CD4-positive, alpha-beta memory T cell (primary cell): Measurements from ENCODE around the gene GSC. TPM values are rescaled to one million over a fixed set of nuclear protein-coding genes. Genes with fewer than 3 reads are reported as not detected.
"Not testable (repeated sequence)": the region's sequence is repeated elsewhere in the genome, so short reads cannot be mapped to it uniquely, and the experiment has no call there.

Experiments
- CTCF ChIA-PET: fragments of 350-600 bp; sonication (Branson Sonifier 250); formaldehyde crosslinking; loops from one replicate; lab custom pipeline; 2021; ENCODE audit warnings: inconsistent platforms; ENCODE audit not compliant: partially characterized antibody; lab: Charles Lee
- POLR2A ChIA-PET: fragments of 350-600 bp; sonication (Branson Sonifier 250); formaldehyde crosslinking; loops from one replicate; lab custom pipeline; 2021; ENCODE audit not compliant: partially characterized antibody; lab: Charles Lee
- DNase-seq, 5 donors: peaks; one replicate each; pipeline versions ENCODE4 v3.0.0 to v3.0.0-alpha.2; 2020 to 2022; ENCODE audit warnings: mixed read lengths in 1 of 5
- H3K27ac ChIP-seq: one replicate; pipeline ENCODE4 v1.7.0; 2013; ENCODE audit warnings: low read depth, low read length
- H3K27me3 ChIP-seq: 2 replicates; pipeline ENCODE4 v1.7.0; 2013; ENCODE audit warnings: mild to moderate bottlenecking, low read length, moderate library complexity; ENCODE audit not compliant: insufficient read depth
- H3K36me3 ChIP-seq: 2 replicates; pipeline ENCODE4 v1.7.0; 2013; ENCODE audit warnings: mild to moderate bottlenecking, low read length, moderate library complexity; ENCODE audit not compliant: insufficient read depth
- H3K4me1 ChIP-seq: 2 replicates; pipeline ENCODE4 v1.7.0; 2013; ENCODE audit warnings: mild to moderate bottlenecking, low read length, moderate library complexity; ENCODE audit not compliant: insufficient read depth
- H3K4me3 ChIP-seq, 2 donors: one replicate each; pipeline ENCODE4 v1.7.0; 2013; ENCODE audit warnings: low read length in 2 of 2, mild to moderate bottlenecking in 1 of 2
- H3K9me3 ChIP-seq, 2 donors: one replicate each; pipeline ENCODE4 v1.7.0; 2013; ENCODE audit warnings: low read length in 2 of 2, control low read depth in 1 of 2; ENCODE audit not compliant: control insufficient read depth in 1 of 2
- H3K27ac Mint-ChIP-seq, 7 donors: one replicate each; pipeline ENCODE4 v1.8.0; 2020 to 2021; ENCODE audit warnings: mixed read lengths in 7 of 7, mild to moderate bottlenecking in 6 of 7, inconsistent platforms in 3 of 7, moderate library complexity in 3 of 7
- H3K27me3 Mint-ChIP-seq, 2 donors: one replicate each; pipeline ENCODE4 v1.8.0; 2020 to 2021; ENCODE audit warnings: mixed read lengths in 2 of 2
- H3K36me3 Mint-ChIP-seq, 2 donors: one replicate each; pipeline ENCODE4 v1.8.0; 2020 to 2021; ENCODE audit warnings: mixed read lengths in 2 of 2, inconsistent platforms in 1 of 2, mild to moderate bottlenecking in 1 of 2
- H3K4me1 Mint-ChIP-seq, 4 donors: one replicate each; pipeline ENCODE4 v1.8.0; 2020 to 2021; ENCODE audit warnings: mixed read lengths in 4 of 4, mild to moderate bottlenecking in 1 of 4
- H3K4me3 Mint-ChIP-seq, 8 donors: one replicate each; pipeline ENCODE4 v1.8.0; 2020 to 2021; ENCODE audit warnings: mixed read lengths in 8 of 8, mild to moderate bottlenecking in 7 of 8, moderate library complexity in 6 of 8, inconsistent platforms in 3 of 8
- H3K9me3 Mint-ChIP-seq, 8 donors: one replicate each; pipeline ENCODE4 v1.8.0; 2020 to 2021; ENCODE audit warnings: mixed read lengths in 8 of 8, mild to moderate bottlenecking in 5 of 8, inconsistent platforms in 3 of 8, moderate library complexity in 1 of 8
- intact Hi-C: fragments of 100-400 bp; cut with micrococcal nuclease; formaldehyde crosslinking; loops from one replicate; pipeline ENCODE4 v1.15.1; 2023
- polyA plus RNA-seq, 2 donors: library from polyadenylated mRNA; unstranded; fragments of 300-500 nt; fragmentation: Illumina TruSeq; gene quantifications; one replicate each; pipeline ENCODE4 v1.2.3, GENCODE V29; 2021
- total RNA-seq, 2 experiments: library from RNA; stranded (reverse); gene quantifications; one replicate each; pipeline ENCODE4 v1.2.3, GENCODE V29; 2021

GSC gene
- total and polyA plus RNA-seq, 4 experiments from 2014 or later, result 0.35 TPM; not detected in 3

DNA sequence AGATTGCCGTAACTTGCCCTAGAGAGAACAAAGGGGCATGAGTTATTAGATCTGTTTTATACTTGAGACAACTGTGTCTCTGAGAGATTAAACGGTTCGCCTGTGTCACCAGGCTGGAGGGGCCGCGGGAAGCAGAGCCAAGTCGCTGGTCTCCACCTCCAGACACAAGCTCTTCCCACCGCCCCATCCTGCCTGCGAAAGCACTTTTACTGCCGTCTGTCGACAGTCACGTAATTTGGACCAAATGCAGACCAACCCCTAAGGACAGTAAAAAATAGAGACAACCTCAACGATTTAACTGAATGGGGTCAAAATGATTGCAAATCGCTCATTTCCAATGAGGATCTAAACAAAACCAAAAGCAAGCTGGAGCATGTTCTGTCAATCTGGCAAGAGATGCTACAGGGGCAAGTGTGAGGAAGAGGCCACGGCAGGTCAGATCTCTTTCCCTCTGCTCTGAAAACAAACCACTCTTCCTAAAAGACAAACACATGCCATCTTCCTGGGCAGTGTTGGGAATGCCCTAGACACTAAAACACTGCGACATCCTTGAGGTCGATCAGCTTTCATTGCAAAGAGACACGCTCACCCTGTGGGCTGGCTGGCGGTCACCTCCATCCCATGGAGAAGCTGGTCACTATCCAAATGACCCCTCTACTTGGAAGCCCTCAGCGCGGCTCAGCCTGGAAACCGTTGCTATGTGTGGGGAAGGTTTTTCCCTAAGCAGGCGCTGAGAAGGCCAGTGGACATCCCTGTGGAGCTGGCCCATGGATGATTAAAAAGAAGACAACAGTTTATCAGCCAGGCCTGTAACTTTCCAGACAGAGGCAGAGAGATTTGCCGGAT lies 17.1 kb downstream of the GSC start:
- Mint-ChIP-seq H3K27me3 (peaks cover 3 to 10% of the 10 kb centered on the region in 2 donors), H3K9me3 (no peaks in the 10 kb centered on the region), H3K4me3 (no peak overlapping the region), H3K36me3 (no peaks in the 10 kb centered on the region), H3K27ac (no peak overlapping the region), H3K4me1 (no peaks in the 10 kb centered on the region)
- intact Hi-C loops, result no loop called here
- Histone ChIP-seq H3K4me1 (no peaks in the 10 kb centered on the region), H3K27me3 (no peaks in the 10 kb centered on the region), H3K36me3 (no peaks in the 10 kb centered on the region), H3K27ac (no peak overlapping the region), H3K9me3 (no peaks in the 10 kb centered on the region), H3K4me3 (no peak overlapping the region)
- no peak for DNase-seq
- CTCF ChIA-PET, result no interaction called here
- POLR2A ChIA-PET, result no interaction called here

- Mint-ChIP-seq H3K27me3 (peaks cover 3 to 9% of the 10 kb centered on the region in 2 donors), H3K27ac (no peak overlapping the region), H3K9me3 (no peaks in the 10 kb centered on the region), H3K4me1 (no peaks in the 10 kb centered on the region), H3K4me3 (no peak overlapping the region), H3K36me3 (no peaks in the 10 kb centered on the region)
- intact Hi-C loops, result no loop called here
- H3K27me3 ChIP-seq, result no peaks in the 10 kb centered on the region
- no peaks in the 10 kb centered on the region for H3K9me3 ChIP-seq
- CTCF ChIA-PET, result no interaction called here
- POLR2A ChIA-PET, result no interaction called here
- no peaks in the 10 kb centered on the region for H3K4me1 ChIP-seq
- no peak overlapping the region for H3K27ac ChIP-seq
- no peak overlapping the region for H3K4me3 ChIP-seq
- no peak for DNase-seq
- no peaks in the 10 kb centered on the region for H3K36me3 ChIP-seq
Measured at GRCh38 chr14:94751956-94752355, 18.0 kb downstream of the GSC start.

- H3K4me3 Mint-ChIP-seq, result no peak overlapping the region
- ChIA-PET POLR2A (no interaction called here), CTCF (no interaction called here)
- Histone ChIP-seq H3K36me3 (no peaks in the 10 kb centered on the region), H3K9me3 (no peaks in the 10 kb centered on the region), H3K27ac (no peak overlapping the region), H3K4me1 (no peaks in the 10 kb centered on the region), H3K4me3 (no peak overlapping the region), H3K27me3 (no peaks in the 10 kb centered on the region)
- no peak for DNase-seq
- H3K9me3 Mint-ChIP-seq, result no peaks in the 10 kb centered on the region
- intact Hi-C loops, result no loop called here
- H3K27ac Mint-ChIP-seq, result no peak overlapping the region
- H3K27me3 Mint-ChIP-seq, result peaks cover 3 to 9% of the 10 kb centered on the region in 2 donors
- no peaks in the 10 kb centered on the region for H3K36me3 Mint-ChIP-seq
- peaks cover 0 to 1% (median 0%) of the 10 kb centered on the region in 4 donors for H3K4me1 Mint-ChIP-seq
Measured at GRCh38 chr14:94751321-94751720, 18.6 kb downstream of the GSC start.

DNA sequence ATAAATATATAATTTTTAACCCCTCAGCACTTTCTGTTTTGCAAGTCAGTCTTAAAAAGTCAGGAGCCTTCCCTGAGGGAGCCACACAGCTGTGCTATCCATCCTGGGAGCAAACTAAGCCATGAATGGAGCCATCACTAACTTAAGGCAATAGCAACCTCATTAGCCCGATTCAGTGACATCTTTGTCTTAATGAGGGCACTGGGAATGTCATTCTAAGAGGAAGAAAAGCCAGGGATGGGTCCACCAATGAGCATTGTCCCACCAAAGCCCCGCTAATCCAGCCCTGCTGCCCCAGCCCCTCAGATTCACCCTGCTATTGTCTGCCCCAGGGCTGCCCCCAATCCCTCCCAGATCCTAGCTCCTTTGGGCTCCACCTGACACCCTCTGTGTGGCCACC lies 19.5 kb downstream of the GSC start:
- intact Hi-C loops, result no loop called here
- Histone ChIP-seq H3K9me3 (no peaks in the 10 kb centered on the region), H3K36me3 (no peaks in the 10 kb centered on the region), H3K4me3 (no peak overlapping the region), H3K27me3 (no peaks in the 10 kb centered on the region), H3K4me1 (no peaks in the 10 kb centered on the region), H3K27ac (no peak overlapping the region)
- Mint-ChIP-seq H3K36me3 (no peaks in the 10 kb centered on the region), H3K27ac (no peak overlapping the region), H3K27me3 (peaks cover 3 to 9% of the 10 kb centered on the region in 2 donors), H3K4me1 (peaks cover 0 to 1% (median 0%) of the 10 kb centered on the region in 4 donors), H3K4me3 (no peak overlapping the region), H3K9me3 (peaks cover 0 to 2% (median 0%) of the 10 kb centered on the region in 8 donors)
- no peak for DNase-seq
- ChIA-PET CTCF (interaction anchor here (1.2 to 1.3 kb wide), 2 partner anchors 17 to 62 kb away, joined by 3 read pairs; no protein-coding TSS in a partner anchor), POLR2A (no interaction called here)

GRCh38 chr14:94748667-94749347 lies 21.1 kb downstream of the GSC start:
- Histone ChIP-seq H3K27me3 (no peaks in the 10 kb centered on the region), H3K4me3 (no peak overlapping the region), H3K36me3 (no peaks in the 10 kb centered on the region), H3K4me1 (no peaks in the 10 kb centered on the region), H3K27ac (no peak overlapping the region), H3K9me3 (no peaks in the 10 kb centered on the region)
- no peaks in the 10 kb centered on the region for H3K36me3 Mint-ChIP-seq
- no peak overlapping the region for H3K4me3 Mint-ChIP-seq
- POLR2A ChIA-PET, result interaction anchor here (1.1 kb wide), 1 partner anchor 9 kb away, joined by 3 read pairs; no protein-coding TSS in a partner anchor
- DNase-seq, result no peak
- CTCF ChIA-PET, result interaction anchor here (0.7 kb wide), 1 partner anchor 30 kb away, joined by 4 read pairs; no protein-coding TSS in a partner anchor
- H3K27ac Mint-ChIP-seq, result no peak overlapping the region
- intact Hi-C loops, result no loop called here
- H3K9me3 Mint-ChIP-seq, result peaks cover 0 to 3% (median 0%) of the 10 kb centered on the region in 8 donors
- peaks cover 3 to 9% of the 10 kb centered on the region in 2 donors for H3K27me3 Mint-ChIP-seq
- peaks cover 0 to 1% (median 0%) of the 10 kb centered on the region in 4 donors for H3K4me1 Mint-ChIP-seq

- DNase-seq, result no peak
- Mint-ChIP-seq H3K27ac (no peak overlapping the region), H3K27me3 (peaks cover 9 to 10% of the 10 kb centered on the region in 2 donors), H3K4me1 (peaks cover 0 to 3% (median 0%) of the 10 kb centered on the region in 4 donors), H3K36me3 (no peaks in the 10 kb centered on the region), H3K9me3 (peaks cover 0 to 3% (median 0%) of the 10 kb centered on the region in 8 donors), H3K4me3 (no peak overlapping the region)
- Histone ChIP-seq H3K36me3 (no peaks in the 10 kb centered on the region), H3K9me3 (no peaks in the 10 kb centered on the region), H3K27ac (no peak overlapping the region), H3K27me3 (no peaks in the 10 kb centered on the region), H3K4me1 (no peaks in the 10 kb centered on the region), H3K4me3 (no peak overlapping the region)
- intact Hi-C loops, result no loop called here
- CTCF ChIA-PET, result no interaction called here
- POLR2A ChIA-PET, result interaction anchor here (1.1 kb wide), 1 partner anchor 8 kb away, joined by 3 read pairs; no protein-coding TSS in a partner anchor
Measured at GRCh38 chr14:94747739-94748138, 22.2 kb downstream of the GSC start.

DNA sequence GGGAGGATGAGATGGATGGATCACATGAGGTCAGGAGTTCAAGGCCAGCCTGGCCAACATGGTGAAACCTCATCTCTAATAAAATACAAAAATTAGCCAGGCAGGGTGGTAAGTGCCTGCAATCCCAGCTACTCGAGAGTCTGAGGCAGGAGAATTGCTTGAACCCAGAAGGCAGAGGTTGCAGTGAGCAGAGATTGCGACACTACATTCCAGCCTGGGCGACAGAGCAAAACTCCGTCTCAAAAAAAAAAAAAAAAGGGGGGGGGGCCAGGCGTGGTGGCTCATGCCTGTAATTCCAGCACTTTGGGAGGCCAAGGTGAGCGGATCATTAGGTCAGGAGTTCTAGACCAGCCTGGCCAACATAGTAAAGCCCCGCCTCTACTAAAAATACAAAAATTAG lies 22.8 kb downstream of the GSC start:
- CTCF ChIA-PET, result not testable (repeated sequence)

More for the DNA sequence above, 22.8 kb downstream of the GSC start:
- H3K36me3 ChIP-seq, H3K4me3 Mint-ChIP-seq, H3K27me3 ChIP-seq, H3K27ac ChIP-seq, H3K9me3 Mint-ChIP-seq, H3K36me3 Mint-ChIP-seq, POLR2A ChIA-PET, H3K9me3 ChIP-seq, H3K4me1 Mint-ChIP-seq, intact Hi-C loops, H3K4me3 ChIP-seq, DNase-seq, H3K27ac Mint-ChIP-seq, H3K4me1 ChIP-seq: not testable (repeated sequence)
- H3K27me3 Mint-ChIP-seq, result peaks cover 9 to 10% of the 10 kb centered on the region in 2 donors
